Lung (tissue), 16 donors: ENCODE measurements around the gene NACA. TPM values are rescaled to one million over a fixed set of nuclear protein-coding genes. Genes with fewer than 3 reads are reported as not detected.

Experiments
- ATAC-seq: fragments of 200-7000 bp; cut with Tn5 transposase; one replicate; pipeline ENCODE4 v1.9.1; 2020; ENCODE audit warnings: moderate number of reproducible peaks; ENCODE audit not compliant: insufficient read depth, low FRiP score
- DNase-seq, 3 donors: peaks; one replicate each; pipeline ENCODE4 v3.0.0-alpha.2; 2013 to 2017
- H3K27ac ChIP-seq, 2 donors: one replicate each; pipeline ENCODE4 v1.5.1; 2013; ENCODE audit warnings: mild to moderate bottlenecking in 2 of 2, moderate library complexity in 2 of 2, control low read depth in 1 of 2, inconsistent platforms in 1 of 2, low read depth in 1 of 2, low read length in 1 of 2
- H3K27me3 ChIP-seq, 3 donors: one replicate each; pipeline ENCODE4 v1.5.1; 2013; ENCODE audit warnings: low read length in 2 of 3; ENCODE audit not compliant: control insufficient read depth in 3 of 3, insufficient read depth in 3 of 3
- H3K36me3 ChIP-seq, 4 donors: one replicate each; pipeline ENCODE4 v1.5.1; 2013; ENCODE audit warnings: low read length in 4 of 4, mild to moderate bottlenecking in 1 of 4, moderate library complexity in 1 of 4; ENCODE audit not compliant: control insufficient read depth in 4 of 4, insufficient read depth in 4 of 4
- H3K4me1 ChIP-seq, 5 donors: one replicate each; pipeline ENCODE4 v1.5.1; 2013; ENCODE audit warnings: low read length in 5 of 5, mild to moderate bottlenecking in 2 of 5, moderate library complexity in 1 of 5; ENCODE audit not compliant: control insufficient read depth in 5 of 5, insufficient read depth in 5 of 5
- H3K4me3 ChIP-seq: one replicate; pipeline ENCODE4 v1.5.1; 2013; ENCODE audit warnings: mild to moderate bottlenecking, control low read depth, moderate library complexity
- H3K9ac ChIP-seq, 2 donors: one replicate each; pipeline ENCODE4 v1.5.1; 2013; ENCODE audit warnings: low read length in 2 of 2, control low read depth in 1 of 2; ENCODE audit not compliant: insufficient read depth in 1 of 2
- H3K9me3 ChIP-seq, 4 donors: one replicate each; pipeline ENCODE4 v1.5.1; 2013; ENCODE audit warnings: low read length in 3 of 4, mild to moderate bottlenecking in 1 of 4, moderate library complexity in 1 of 4; ENCODE audit not compliant: control insufficient read depth in 4 of 4, insufficient read depth in 3 of 4
- WGBS, 2 donors: extraction: QIAGEN DNeasy Blood & Tissue Kit; methylation state at CpG; one replicate each; pipeline ENCODE4 v1.1.7; 2013; 5-methylcytosine and 5-hydroxymethylcytosine counted together
- long read RNA-seq, 5 donors: transcript quantifications; one replicate each; lab custom pipeline, GENCODE V29; 2026
- polyA plus RNA-seq, 2 donors: library from polyadenylated mRNA; stranded (reverse); fragments of 200-250 nt; gene quantifications; one replicate each; pipeline ENCODE4 v1.2.1, GENCODE V29; 2013
- total RNA-seq, 2 donors: library from RNA; depleted of rRNA in 1 of 2; stranded (reverse); fragments of >200 nt in 1 of 2; gene quantifications; one replicate each; pipeline ENCODE4 v1.2.1, GENCODE V29; 2014 to 2021
- TF ChIP-seq, protein P1 (sequence below): IDR thresholded peaks from 2 replicates; pipeline ENCODE4 v1.5.1; 2012; ENCODE audit warnings: mild to moderate bottlenecking; ENCODE audit errors: control extremely low read depth, extremely low read depth
- donor health status: control.
- donor health status: control.
- donor health status: Bipolar disorder and iron deficiency.
- donor health status: healthy.
- donor health status: DM: yes; HTN: yes; CAD: no.

NACA gene
- total RNA-seq (1,000 to 10,000 TPM in 1 of 2 donors, 100 to 1,000 TPM in 1; 488 to 1,240 TPM), polyA plus RNA-seq (1,000 to 10,000 TPM; 1,081 to 1,734 TPM)
- long read RNA-seq, donor 1, transcript NACA-201 (8 exons, 2,690 nt) = major isoform, 638 of 1,110 reads
- long read RNA-seq, donor 1, transcript NACA-217 (3 exons, 544 nt) = minor isoform, 6 of 1,110 reads
- long read RNA-seq, donor 1, transcript NACA-202 (8 exons, 1,059 nt) = minor isoform, 35 of 1,110 reads
- long read RNA-seq, donor 1, transcript NACA-204 (8 exons, 802 nt) = minor isoform, 50 of 1,110 reads
- long read RNA-seq, donor 1, partial matches to known transcripts = 345 of 1,110 reads
- long read RNA-seq, donor 1, other reads (novel, unspliced or antisense) = 23 of 1,110 reads
- long read RNA-seq, donor 2, transcript NACA-202 (8 exons, 1,059 nt) = minor isoform, 6 of 532 reads
- long read RNA-seq, donor 2, transcript NACA-204 (8 exons, 802 nt) = minor isoform, 10 of 532 reads
- long read RNA-seq, donor 2, transcript NACA-201 (8 exons, 2,690 nt) = major isoform, 276 of 532 reads
- long read RNA-seq, donor 2, partial matches to known transcripts = 216 of 532 reads
- long read RNA-seq, donor 2, other reads (novel, unspliced or antisense) = 10 of 532 reads
- long read RNA-seq, donor 3, transcript NACA-217 (3 exons, 544 nt) = minor isoform, 5 of 607 reads
- long read RNA-seq, donor 3, transcript NACA-204 (8 exons, 802 nt) = minor isoform, 17 of 607 reads
- long read RNA-seq, donor 3, transcript NACA-201 (8 exons, 2,690 nt) = major isoform, 355 of 607 reads
- long read RNA-seq, donor 3, transcript NACA-202 (8 exons, 1,059 nt) = minor isoform, 7 of 607 reads
- long read RNA-seq, donor 3, partial matches to known transcripts = 199 of 607 reads
- long read RNA-seq, donor 3, other reads (novel, unspliced or antisense) = 16 of 607 reads
- long read RNA-seq, donor 4, transcript NACA-204 (8 exons, 802 nt) = minor isoform, 12 of 589 reads
- long read RNA-seq, donor 4, transcript NACA-201 (8 exons, 2,690 nt) = major isoform, 279 of 589 reads
- long read RNA-seq, donor 4, transcript NACA-202 (8 exons, 1,059 nt) = minor isoform, 6 of 589 reads
- long read RNA-seq, donor 4, partial matches to known transcripts = 274 of 589 reads
- long read RNA-seq, donor 4, other reads (novel, unspliced or antisense) = 9 of 589 reads
- long read RNA-seq, donor 5, transcript NACA-217 (3 exons, 544 nt) = minor isoform, 8 of 1,142 reads
- long read RNA-seq, donor 5, transcript NACA-201 (8 exons, 2,690 nt) = major isoform, 664 of 1,142 reads
- long read RNA-seq, donor 5, transcript NACA-202 (8 exons, 1,059 nt) = minor isoform, 27 of 1,142 reads
- long read RNA-seq, donor 5, transcript NACA-204 (8 exons, 802 nt) = minor isoform, 26 of 1,142 reads
- long read RNA-seq, donor 5, partial matches to known transcripts = 363 of 1,142 reads
- long read RNA-seq, donor 5, other reads (novel, unspliced or antisense) = 43 of 1,142 reads

DNA sequence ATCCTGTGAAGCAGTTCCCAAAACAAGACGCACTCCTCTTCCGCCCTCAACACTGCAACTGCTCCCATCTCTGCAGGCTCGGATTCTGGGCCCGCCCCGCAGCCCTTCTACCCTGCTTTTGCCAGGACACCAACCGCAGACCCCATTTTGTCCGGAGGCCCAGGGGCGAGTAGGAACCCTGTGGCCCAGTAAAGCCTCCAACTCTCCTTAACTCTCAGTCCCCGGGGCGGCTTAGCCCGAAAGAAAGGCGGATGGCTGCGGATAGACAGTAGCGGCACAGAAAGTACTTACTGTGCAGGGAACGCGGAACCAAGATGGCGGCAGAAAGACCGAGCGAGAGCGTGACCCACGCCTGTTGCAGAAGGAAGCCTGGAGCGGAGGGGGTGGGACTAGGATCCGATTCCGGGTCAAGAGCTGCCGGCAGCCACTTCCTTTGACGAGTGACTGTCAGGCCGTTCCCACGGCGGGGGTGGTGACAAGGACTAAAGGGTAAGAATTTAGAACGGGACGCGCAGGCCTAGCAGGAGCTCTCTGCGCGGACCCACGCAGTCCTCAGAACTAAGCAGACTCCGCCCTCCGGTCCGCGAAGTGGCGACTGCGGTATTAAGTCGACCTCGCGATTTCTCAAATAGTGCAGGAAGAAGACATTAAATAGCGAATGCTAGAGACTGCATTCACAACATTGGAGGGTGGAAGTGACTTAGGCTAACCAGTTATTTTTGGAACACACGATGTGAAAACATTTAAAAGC lies at the start of gene NACA:
Gene NACA (minus strand): TSS at position 328 of the 751 bp plus-strand sequence. CDS start 778 bp downstream, outside the sequence.
- H3K36me3 ChIP-seq = peaks cover 7 to 25% (median 17%) of the 10 kb centered on the region in 4 donors
- peak; percentile 96 for ATAC-seq
- peak within 1 kb of the TSS; percentile 92 for H3K4me3 ChIP-seq
- 0 to 1% methylated on average over 46 of the region's 46 CpGs for WGBS, 2 donors
- TF ChIP-seq, protein P1, sequence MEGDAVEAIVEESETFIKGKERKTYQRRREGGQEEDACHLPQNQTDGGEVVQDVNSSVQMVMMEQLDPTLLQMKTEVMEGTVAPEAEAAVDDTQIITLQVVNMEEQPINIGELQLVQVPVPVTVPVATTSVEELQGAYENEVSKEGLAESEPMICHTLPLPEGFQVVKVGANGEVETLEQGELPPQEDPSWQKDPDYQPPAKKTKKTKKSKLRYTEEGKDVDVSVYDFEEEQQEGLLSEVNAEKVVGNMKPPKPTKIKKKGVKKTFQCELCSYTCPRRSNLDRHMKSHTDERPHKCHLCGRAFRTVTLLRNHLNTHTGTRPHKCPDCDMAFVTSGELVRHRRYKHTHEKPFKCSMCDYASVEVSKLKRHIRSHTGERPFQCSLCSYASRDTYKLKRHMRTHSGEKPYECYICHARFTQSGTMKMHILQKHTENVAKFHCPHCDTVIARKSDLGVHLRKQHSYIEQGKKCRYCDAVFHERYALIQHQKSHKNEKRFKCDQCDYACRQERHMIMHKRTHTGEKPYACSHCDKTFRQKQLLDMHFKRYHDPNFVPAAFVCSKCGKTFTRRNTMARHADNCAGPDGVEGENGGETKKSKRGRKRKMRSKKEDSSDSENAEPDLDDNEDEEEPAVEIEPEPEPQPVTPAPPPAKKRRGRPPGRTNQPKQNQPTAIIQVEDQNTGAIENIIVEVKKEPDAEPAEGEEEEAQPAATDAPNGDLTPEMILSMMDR = no peak
- DNase-seq = peak; percentile 98 to 99 (median 98)
- H3K9me3 ChIP-seq = no peaks in the 10 kb centered on the region
- H3K9ac ChIP-seq = peak within 1 kb of the TSS; percentile 95 to 99
- H3K27ac ChIP-seq = peak within 1 kb of the TSS; percentile 89 to 90
- no peaks in the 10 kb centered on the region for H3K27me3 ChIP-seq
- H3K4me1 ChIP-seq = peaks cover 11 to 40% (median 28%) of the 10 kb centered on the region in 5 donors

DNA sequence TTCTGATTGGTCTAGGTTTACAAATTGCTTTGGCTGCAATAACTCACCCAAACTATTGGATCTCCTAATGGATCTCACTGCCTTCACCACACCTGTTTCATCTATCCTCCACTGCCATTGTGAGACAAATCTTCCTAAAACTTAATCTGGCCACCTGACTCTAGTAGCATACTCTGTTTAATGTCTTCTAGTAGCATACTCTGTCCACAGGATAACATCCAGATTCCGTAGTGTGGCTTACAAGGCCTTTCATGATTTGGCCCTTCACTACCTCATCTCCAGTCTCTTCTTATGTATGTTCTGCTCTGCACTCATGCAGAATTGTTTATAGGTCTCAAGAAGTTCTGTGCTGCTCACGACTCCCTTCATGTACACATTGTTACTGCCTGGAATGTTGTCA lies 48.0 kb upstream of the NACA start:
- DNase-seq (no peak), ATAC-seq (no peak)
- peak overlapping the region in 1 of 2 donors; percentile 15 for H3K27ac ChIP-seq
- H3K9me3 ChIP-seq = no peaks in the 10 kb centered on the region
- H3K4me3 ChIP-seq = no peak overlapping the region
- H3K9ac ChIP-seq = no peak overlapping the region
- WGBS, 2 donors = 76 to 85% methylated on average over 2 of the region's 2 CpGs
- no peaks in the 10 kb centered on the region for H3K36me3 ChIP-seq
- H3K4me1 ChIP-seq = no peaks in the 10 kb centered on the region
- no peaks in the 10 kb centered on the region for H3K27me3 ChIP-seq
- TF ChIP-seq, protein P1 = no peak

DNA sequence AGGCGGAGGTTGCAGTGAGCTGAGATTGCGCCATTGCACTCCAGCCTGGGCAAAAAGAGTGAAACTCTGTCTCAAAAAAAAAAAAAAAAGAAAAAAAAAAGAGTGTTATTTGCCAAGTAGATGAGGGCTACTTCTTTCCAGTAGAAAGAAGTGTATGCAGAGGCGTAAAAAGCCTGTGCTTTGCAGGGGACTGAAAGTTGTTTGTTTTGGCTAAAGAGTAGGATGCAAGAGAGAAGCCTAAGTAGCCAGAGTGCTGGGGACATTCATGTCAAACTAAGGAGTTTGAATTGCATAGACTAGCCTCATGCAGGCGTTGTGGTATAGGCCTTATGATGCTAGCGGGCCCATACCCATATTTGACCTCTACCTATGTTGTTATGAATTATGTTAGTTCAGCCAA lies 47.5 kb upstream of the NACA start:
- Histone ChIP-seq H3K9me3 (no peaks in the 10 kb centered on the region), H3K27ac (no peak overlapping the region), H3K27me3 (no peaks in the 10 kb centered on the region), H3K4me3 (no peak overlapping the region), H3K9ac (no peak overlapping the region), H3K4me1 (no peaks in the 10 kb centered on the region), H3K36me3 (no peaks in the 10 kb centered on the region)
- ATAC-seq = peak; percentile 43
- TF ChIP-seq, protein P1 = no peak
- 64 to 82% methylated on average over 5 of the region's 5 CpGs for WGBS, 2 donors
- DNase-seq = no peak
